Measurements from ENCODE around the gene ZNF79.

- TF ChIP-seq CTCF (conservative IDR thresholded peaks at IDR 0.05; ENCODE audit: low read depth in 2 of 2) (no peak), ETS1 (IDR thresholded peaks at IDR 0.05) (no peak), EZH2 (IDR thresholded peaks at IDR 0.05; ENCODE audit: low read depth, unreplicated experiment) (no peak), POLR2AphosphoS5 (IDR thresholded peaks at IDR 0.05; ENCODE audit: low read depth) (no peak), CREB1 (CRISPR knock-in tag; IDR thresholded peaks at IDR 0.05; ENCODE audit: low read depth) (no peak), REST (IDR thresholded peaks at IDR 0.05; ENCODE audit: unreplicated experiment) (no peak), EZH2phosphoT487 (IDR thresholded peaks at IDR 0.05; ENCODE audit: unreplicated experiment) (no peak)
These were observed 2.6 kb downstream of the ZNF79 start for GRCh38 chr9:127426756-127427155.

Measured in GM23338 (cell line).